ENCODE results near the gene PMFBP1. TPM values are rescaled to one million over a fixed set of nuclear protein-coding genes. Genes with fewer than 3 reads are reported as not detected.
A peak's percentile ranks its signal among the peaks of the same experiment; 100 is the strongest.

Gene PMFBP1
- total RNA-seq, 1 experiment from 2014 or later, result 2.7 TPM

DNA sequence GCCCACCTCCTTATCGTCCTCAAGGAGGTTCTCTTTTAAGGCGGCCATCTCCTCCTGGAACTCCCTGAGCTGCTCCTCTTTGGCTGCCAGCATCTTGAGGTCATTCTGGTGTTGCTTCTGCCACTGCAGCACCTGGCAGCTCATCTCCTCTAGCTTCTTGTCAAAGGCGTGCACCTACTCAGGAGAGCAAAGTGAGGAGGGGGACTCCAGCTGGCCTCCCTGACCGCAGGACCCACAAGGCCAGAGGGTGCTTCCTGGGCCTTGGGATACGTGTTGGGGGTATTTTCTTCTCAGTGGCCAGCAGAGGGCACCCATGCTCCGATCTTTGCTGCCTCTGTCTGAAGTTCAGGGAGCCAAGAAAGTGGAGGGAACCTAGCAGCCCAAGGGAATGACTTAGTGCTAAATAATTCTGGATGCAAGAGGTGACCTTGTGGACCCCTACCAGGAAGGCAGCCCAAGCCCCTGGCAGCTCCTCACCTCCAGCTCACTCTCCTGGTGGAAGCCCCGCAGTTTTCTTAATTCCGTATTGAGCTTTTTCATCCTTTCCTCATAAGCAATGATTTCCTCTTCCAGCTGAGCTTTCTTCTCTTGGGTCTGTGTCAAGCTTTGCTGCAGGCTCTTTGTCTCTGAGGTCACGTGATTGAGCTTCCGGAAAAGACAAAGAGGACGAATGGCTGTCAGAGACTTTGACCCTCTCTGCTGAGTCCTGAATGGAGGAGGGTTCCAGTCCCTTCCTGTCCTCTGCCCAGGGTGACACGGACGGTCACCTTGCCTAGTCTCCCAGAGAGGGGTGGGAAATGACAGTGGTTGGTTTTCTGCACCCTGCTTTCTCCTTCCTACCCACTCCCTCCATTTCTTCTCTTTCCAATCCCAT, 47.0 kb downstream of the PMFBP1 start:
- Histone ChIP-seq H3T11ph (ENCODE audit: low read length) (no peak overlapping the region), H2BK12ac (ENCODE audit: insufficient read length, low read depth, low read length) (no peak overlapping the region), H3K23me2 (ENCODE audit: insufficient read length, low read depth, low read length, poor library complexity, severe bottlenecking) (no peaks in the 10 kb centered on the region), H2BK5ac (ENCODE audit: insufficient read length, low read length) (no peak overlapping the region), H3K4me1 (ENCODE audit: insufficient read depth, low read length) (no peaks in the 10 kb centered on the region; the same call in 1 of the 2 replicates), H3K18ac (ENCODE audit: insufficient read length, low read depth, low read length) (no peak overlapping the region), H2BK120ac (ENCODE audit: low read depth, low read length, poor library complexity, severe bottlenecking) (no peak overlapping the region), H3K23ac (ENCODE audit: insufficient read length, low read depth, low read length) (no peak overlapping the region), H4K5ac (ENCODE audit: insufficient read length, low read depth, low read length) (no peak overlapping the region), H2AK5ac (ENCODE audit: insufficient read length, low read length) (no peak overlapping the region), H3K79me2 (ENCODE audit: insufficient read depth, low read length) (no peaks in the 10 kb centered on the region), H2BK20ac (ENCODE audit: low read depth, low read length, poor library complexity, severe bottlenecking) (no peak overlapping the region), H3K9me3 (ENCODE audit: control insufficient read depth, low read depth, low read length) (no peaks in the 10 kb centered on the region), H3K14ac (ENCODE audit: insufficient read depth, low read length) (peak overlapping the region; percentile 42; the same call in 1 of the 2 replicates), H3K79me1 (ENCODE audit: insufficient read depth, low read depth, low read length, poor library complexity, severe bottlenecking) (no peaks in the 10 kb centered on the region), H3K4me2 (ENCODE audit: insufficient read depth, insufficient read length, low read length) (no peak overlapping the region), H2AFZ (ENCODE audit: low read length) (no peak overlapping the region), H2BK15ac (ENCODE audit: low read depth, low read length) (no peak overlapping the region), H4K20me1 (ENCODE audit: control insufficient read depth, insufficient read depth, insufficient read length) (no peaks in the 10 kb centered on the region), H4K8ac (replicated peaks; ENCODE audit: insufficient read length, low read depth, low read length) (no peak overlapping the region), H3K56ac (ENCODE audit: insufficient read length, low read depth, low read length) (no peak overlapping the region), H3K4ac (ENCODE audit: low read depth, low read length) (no peak overlapping the region), H4K91ac (ENCODE audit: insufficient read length, low read depth, low read length) (no peak overlapping the region), H3K9ac (ENCODE audit: extremely low read depth, insufficient read length, low read length) (no peak overlapping the region), H3K27ac (ENCODE audit: insufficient read length, low read depth, low read length) (no peak overlapping the region), H3K27me3 (ENCODE audit: insufficient read depth, low read length) (no peaks in the 10 kb centered on the region)
- peak; percentile 89 for DNase-seq
- no CpG with 5 or more reads among the region's 13 CpGs for WGBS (ENCODE audit: extremely low coverage, insufficient read length, low lambda C conversion rate)
- H3K4me1 Mint-ChIP-seq, result peaks cover 18 to 20% of the 10 kb centered on the region in 2 experiments
- no peaks in the 10 kb centered on the region for H3K36me3 Mint-ChIP-seq (ENCODE audit: insufficient read depth in 1 of 3, low read depth in 3 of 3)
- no peaks in the 10 kb centered on the region for H3K9me3 Mint-ChIP-seq
- no peaks in the 10 kb centered on the region for H3K27me3 Mint-ChIP-seq (ENCODE audit: low read depth)
- no peak overlapping the region for H3K4me3 Mint-ChIP-seq
- peak overlapping the region in 2 of 3 experiments; percentile 2 to 56; a peak in 4 of 7 replicates for H3K27ac Mint-ChIP-seq
- TF ChIP-seq, protein P1, sequence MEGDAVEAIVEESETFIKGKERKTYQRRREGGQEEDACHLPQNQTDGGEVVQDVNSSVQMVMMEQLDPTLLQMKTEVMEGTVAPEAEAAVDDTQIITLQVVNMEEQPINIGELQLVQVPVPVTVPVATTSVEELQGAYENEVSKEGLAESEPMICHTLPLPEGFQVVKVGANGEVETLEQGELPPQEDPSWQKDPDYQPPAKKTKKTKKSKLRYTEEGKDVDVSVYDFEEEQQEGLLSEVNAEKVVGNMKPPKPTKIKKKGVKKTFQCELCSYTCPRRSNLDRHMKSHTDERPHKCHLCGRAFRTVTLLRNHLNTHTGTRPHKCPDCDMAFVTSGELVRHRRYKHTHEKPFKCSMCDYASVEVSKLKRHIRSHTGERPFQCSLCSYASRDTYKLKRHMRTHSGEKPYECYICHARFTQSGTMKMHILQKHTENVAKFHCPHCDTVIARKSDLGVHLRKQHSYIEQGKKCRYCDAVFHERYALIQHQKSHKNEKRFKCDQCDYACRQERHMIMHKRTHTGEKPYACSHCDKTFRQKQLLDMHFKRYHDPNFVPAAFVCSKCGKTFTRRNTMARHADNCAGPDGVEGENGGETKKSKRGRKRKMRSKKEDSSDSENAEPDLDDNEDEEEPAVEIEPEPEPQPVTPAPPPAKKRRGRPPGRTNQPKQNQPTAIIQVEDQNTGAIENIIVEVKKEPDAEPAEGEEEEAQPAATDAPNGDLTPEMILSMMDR (conservative IDR thresholded peaks at IDR 0.05), result peak; percentile 89
